ENCODE results near the gene CELA3B. TPM values are rescaled to one million over a fixed set of nuclear protein-coding genes. Genes with fewer than 3 reads are reported as not detected.

Gene CELA3B
- total RNA-seq, 1 donor from 2014 or later, result 0.90 TPM

Other genes with a start within 250 kb of the CELA3B start
- gene USP48, start 193.9 kb upstream of the CELA3B start, total RNA-seq, result 53.7 TPM
- gene LDLRAD2, start 164.8 kb upstream of the CELA3B start, total RNA-seq, result 0.35 TPM
- gene HSPG2, start 39.7 kb upstream of the CELA3B start, total RNA-seq, result 543 TPM
- gene CELA3A, start 24.6 kb downstream of the CELA3B start, total RNA-seq, result 4.1 TPM
- 270 TPM for gene CDC42, start 75.7 kb downstream of the CELA3B start, total RNA-seq
- gene WNT4, start 166.1 kb downstream of the CELA3B start, total RNA-seq, result 0.10 TPM